ENCODE data around the gene ZNF841. TPM values are rescaled to one million over a fixed set of nuclear protein-coding genes. Genes with fewer than 3 reads are reported as not detected.

The ZNF841 gene
- total and polyA plus RNA-seq, 11 donors, result 6.2 to 12.9 (median 7.9) TPM

GRCh38 chr19:52112624-52113023 lies 17.1 kb upstream of the ZNF841 start:
- no peak for DNase-seq
- no peak for ATAC-seq
- TF ChIP-seq CTCF (IDR thresholded peaks at IDR 0.05) (no peak), POLR2A (IDR thresholded peaks at IDR 0.05) (no peak)
- intact Hi-C loops (cut with DNase I), result no loop called here
- H3K27ac ChIP-seq, result no peak overlapping the region
- peaks cover 9 to 42% (median 23%) of the 10 kb centered on the region in 9 donors for H3K36me3 ChIP-seq
- H3K9me3 ChIP-seq, result peaks cover 13 to 100% (median 97%) of the 10 kb centered on the region in 12 donors
- H3K27me3 ChIP-seq, result no peaks in the 10 kb centered on the region
- H3K4me3 ChIP-seq, result no peak overlapping the region
- no peaks in the 10 kb centered on the region for H3K4me1 ChIP-seq
- 80 to 94% (median 84%) methylated on average over 3 of the region's 3 CpGs for WGBS, 4 donors

- 87 to 95% (median 92%) methylated on average over 6 of the region's 6 CpGs for WGBS, 4 donors
- no peak for DNase-seq
- H3K27me3 ChIP-seq, result no peaks in the 10 kb centered on the region
- no peak overlapping the region for H3K4me3 ChIP-seq
- intact Hi-C loops (cut with DNase I), result no loop called here
- ATAC-seq, result no peak
- TF ChIP-seq POLR2A (IDR thresholded peaks at IDR 0.05) (no peak), CTCF (IDR thresholded peaks at IDR 0.05) (no peak)
- H3K9me3 ChIP-seq, result peaks cover 13 to 99% (median 83%) of the 10 kb centered on the region in 12 donors
- peaks cover 3 to 24% (median 7%) of the 10 kb centered on the region in 9 donors for H3K36me3 ChIP-seq
- H3K27ac ChIP-seq, result no peak overlapping the region
- no peaks in the 10 kb centered on the region for H3K4me1 ChIP-seq
Measured at GRCh38 chr19:52110780-52111179, 15.2 kb upstream of the ZNF841 start.

GRCh38 chr19:52102782-52103181 lies 7.2 kb upstream of the ZNF841 start:
- 91 to 97% (median 94%) methylated on average over 1 of the region's 1 CpG for WGBS, 4 donors
- H3K4me1 ChIP-seq, result no peaks in the 10 kb centered on the region
- intact Hi-C loops (cut with DNase I), result no loop called here
- DNase-seq (no peak), ATAC-seq (no peak)
- H3K27me3 ChIP-seq, result no peaks in the 10 kb centered on the region
- no peak overlapping the region for H3K4me3 ChIP-seq
- no peaks in the 10 kb centered on the region for H3K36me3 ChIP-seq
- no peak overlapping the region for H3K27ac ChIP-seq
- TF ChIP-seq POLR2A (IDR thresholded peaks at IDR 0.05) (no peak), CTCF (IDR thresholded peaks at IDR 0.05) (no peak)
- H3K9me3 ChIP-seq, result peaks cover 0 to 76% (median 8%) of the 10 kb centered on the region in 12 donors

GRCh38 chr19:52101866-52102562 lies 6.4 kb upstream of the ZNF841 start:
- 66 to 81% (median 77%) methylated on average over 2 of the region's 2 CpGs for WGBS, 4 donors
- H3K9me3 ChIP-seq, result peaks cover 0 to 76% (median 10%) of the 10 kb centered on the region in 12 donors

More at GRCh38 chr19:52101866-52102562, 6.4 kb upstream of the ZNF841 start:
- Histone ChIP-seq H3K27ac (no peak overlapping the region), H3K4me3 (no peak overlapping the region), H3K4me1 (no peaks in the 10 kb centered on the region), H3K36me3 (no peaks in the 10 kb centered on the region), H3K27me3 (no peaks in the 10 kb centered on the region)
- ATAC-seq (no peak), DNase-seq (no peak)
- intact Hi-C loops (cut with DNase I), result no loop called here
- TF ChIP-seq CTCF (IDR thresholded peaks at IDR 0.05) (no peak), POLR2A (IDR thresholded peaks at IDR 0.05) (no peak)

All from heart left ventricle (tissue), 16 donors.